RPMI7951 (cell line): Measurements from ENCODE around the gene ISOC2. TPM values are rescaled to one million over a fixed set of nuclear protein-coding genes. Genes with fewer than 3 reads are reported as not detected.

Source experiments
- DNase-seq: peaks from one replicate; pipeline ENCODE4 v3.0.0-alpha.2; 2012; ENCODE audit warnings: low read depth
- total RNA-seq: library from RNA; depleted of rRNA; stranded (reverse); fragments of >200 nt; shearing (Covaris generic); gene quantifications from 2 replicates; pipeline ENCODE4 v1.2.3, GENCODE V29; 2014; rRNA removed

The ISOC2 gene
- total RNA-seq, 1 experiment from 2014 or later: 81.9 TPM

DNA sequence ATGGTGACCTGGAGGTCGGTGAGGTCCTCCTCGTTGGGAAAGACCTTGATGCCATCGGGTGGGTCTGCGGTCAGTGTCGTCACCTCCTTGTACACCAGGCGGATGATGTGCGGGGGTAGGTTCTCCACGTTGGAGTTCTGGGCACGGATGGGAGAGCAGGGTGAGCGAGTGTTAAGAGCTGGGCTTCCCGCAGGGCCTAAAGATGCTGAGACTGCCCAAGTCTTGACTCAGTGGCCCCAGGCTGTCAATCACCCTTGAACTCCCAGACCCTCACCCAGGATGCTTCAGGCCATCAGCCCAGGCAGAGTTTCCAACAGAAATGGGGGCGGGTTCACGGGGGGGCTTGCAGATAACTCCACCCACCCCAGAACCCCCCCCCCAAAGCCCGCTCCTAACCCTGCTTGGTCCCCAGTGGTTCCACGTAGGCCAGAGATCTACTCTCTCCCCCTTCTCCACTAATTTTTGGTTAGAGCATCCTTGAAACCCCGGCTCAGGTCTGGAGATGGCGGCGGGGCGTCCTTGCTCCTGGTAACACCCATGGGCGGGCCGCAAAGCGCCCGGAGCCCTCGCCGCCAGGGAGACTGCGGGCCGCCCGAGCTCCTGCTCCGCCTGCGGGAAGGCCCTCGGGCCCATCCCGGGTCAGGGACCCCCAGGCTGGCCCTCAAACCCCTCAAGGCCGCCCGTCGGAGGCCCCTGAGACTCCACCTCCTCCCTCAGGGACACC, 54.5 kb downstream of the ISOC2 start:
- DNase-seq: no peak

GRCh38 chr19:55406091-55406825, 55.2 kb downstream of the ISOC2 start:
- DNase-seq: no peak

- no peak for DNase-seq
Measured at GRCh38 chr19:55405638-55406037, 55.8 kb downstream of the ISOC2 start.

Other genes with a start within 250 kb of the ISOC2 start
- 0.20 and 0.60 TPM in 2 replicates for gene TMEM86B, start 232.9 kb downstream of the ISOC2 start, total RNA-seq
- 19.7 and 28.0 TPM in 2 replicates for gene PPP6R1, start 202.6 kb downstream of the ISOC2 start, total RNA-seq
- 35.1 and 57.0 TPM in 2 replicates for gene HSPBP1, start 181.5 kb downstream of the ISOC2 start, total RNA-seq
- 1.1 and 1.2 TPM in 2 replicates for gene BRSK1, start 177.6 kb downstream of the ISOC2 start, total RNA-seq
- not detected in 2 replicates for gene TMEM150B, start 136.3 kb downstream of the ISOC2 start, total RNA-seq
- gene KMT5C, start 121.8 kb downstream of the ISOC2 start, total RNA-seq: 4.1 and 5.6 TPM in 2 replicates
- gene COX6B2, start 106.9 kb downstream of the ISOC2 start, total RNA-seq: 0.10 TPM in 1 of 2 replicates, not detected in the other
- not detected in 2 replicates for gene GARIN5B, start 98.4 kb downstream of the ISOC2 start, total RNA-seq
- 5.6 and 8.4 TPM in 2 replicates for gene IL11, start 91.2 kb downstream of the ISOC2 start, total RNA-seq
- not detected in 2 replicates for gene TMEM190, start 84.8 kb downstream of the ISOC2 start, total RNA-seq
- gene TMEM238, start 77.3 kb downstream of the ISOC2 start, total RNA-seq: not detected in 2 replicates
- gene RPL28, start 75.7 kb downstream of the ISOC2 start, total RNA-seq: 457 and 492 TPM in 2 replicates
- gene UBE2S, start 53.9 kb downstream of the ISOC2 start, total RNA-seq: 250 and 347 TPM in 2 replicates
- 0.12 TPM in 1 of 2 replicates, not detected in the other for gene SHISA7, start 18.3 kb downstream of the ISOC2 start, total RNA-seq
- gene C19orf85, start 3.1 kb upstream of the ISOC2 start, total RNA-seq: not detected in 2 replicates
- 3.1 and 5.3 TPM in 2 replicates for gene ZNF628, start 15.0 kb upstream of the ISOC2 start, total RNA-seq
- gene NAT14, start 23.5 kb upstream of the ISOC2 start, total RNA-seq: 18.5 and 25.3 TPM in 2 replicates
- 3.2 and 3.6 TPM in 2 replicates for gene SSC5D, start 26.8 kb upstream of the ISOC2 start, total RNA-seq
- gene SBK2, start 75.5 kb upstream of the ISOC2 start, total RNA-seq: not detected in 2 replicates
- 0.24 TPM in 1 of 2 replicates, not detected in the other for gene SBK3, start 83.9 kb upstream of the ISOC2 start, total RNA-seq
- 1.3 and 2.4 TPM in 2 replicates for gene ZNF579, start 119.2 kb upstream of the ISOC2 start, total RNA-seq
- 2.4 and 3.0 TPM in 2 replicates for gene FIZ1, start 137.9 kb upstream of the ISOC2 start, total RNA-seq
- 14.7 and 16.9 TPM in 2 replicates for gene ZNF524, start 138.6 kb upstream of the ISOC2 start, total RNA-seq
- gene ZNF865, start 144.0 kb upstream of the ISOC2 start, total RNA-seq: 0.12 and 0.68 TPM in 2 replicates
- 1.6 and 2.6 TPM in 2 replicates for gene ZNF784, start 162.9 kb upstream of the ISOC2 start, total RNA-seq
- 11.3 and 12.9 TPM in 2 replicates for gene ZNF580, start 179.4 kb upstream of the ISOC2 start, total RNA-seq
- 13.5 and 13.7 TPM in 2 replicates for gene ZNF581, start 182.0 kb upstream of the ISOC2 start, total RNA-seq
- gene CCDC106, start 186.6 kb upstream of the ISOC2 start, total RNA-seq: 3.7 and 5.7 TPM in 2 replicates
- 80.3 and 108 TPM in 2 replicates for gene U2AF2, start 193.4 kb upstream of the ISOC2 start, total RNA-seq
- 26.0 and 46.4 TPM in 2 replicates for gene EPN1, start 213.6 kb upstream of the ISOC2 start, total RNA-seq